Fibroblast of lung (primary cell): Measurements from ENCODE around the gene PKD1. TPM values are rescaled to one million over a fixed set of nuclear protein-coding genes. Genes with fewer than 3 reads are reported as not detected.

Source experiments
- DNase-seq, 2 donors: peaks; one replicate each; pipeline versions ENCODE4 v3.0.0 to v3.0.0-alpha.2; 2010; ENCODE audit warnings: low read depth in 2 of 2
- H2AFZ ChIP-seq: 2 replicates; pipeline ENCODE4 v1.5.1; 2012; ENCODE audit warnings: low read length, control low read depth, inconsistent platforms
- H3K27ac ChIP-seq: 2 replicates; pipeline ENCODE4 v1.5.1; 2011; ENCODE audit warnings: low read length, control low read depth; ENCODE audit not compliant: insufficient read depth
- H3K27me3 ChIP-seq: 2 replicates; pipeline ENCODE4 v1.5.1; 2011; ENCODE audit warnings: mild to moderate bottlenecking, low read length; ENCODE audit not compliant: control insufficient read depth, insufficient read depth
- H3K36me3 ChIP-seq: 2 replicates; pipeline ENCODE4 v1.5.1; 2011; ENCODE audit warnings: low read length; ENCODE audit not compliant: control insufficient read depth, insufficient read depth
- H3K4me1 ChIP-seq: 2 replicates; pipeline ENCODE4 v1.5.1; 2011; ENCODE audit warnings: low read length; ENCODE audit not compliant: control insufficient read depth, insufficient read depth; ENCODE audit errors: extremely low read depth
- H3K4me2 ChIP-seq: 2 replicates; pipeline ENCODE4 v1.5.1; 2011; ENCODE audit warnings: low read length, control low read depth; ENCODE audit not compliant: insufficient read depth; ENCODE audit errors: extremely low read depth
- H3K4me3 ChIP-seq, 4 experiments: fragments of 200-600 bp in 1 of 4; sonication (generic) in 1 of 4; replicated peaks in 1 of 4; 2 replicates each; pipeline ENCODE4 v1.5.1; 2011 to 2016; ENCODE audit warnings: low read length in 4 of 4, low read depth in 3 of 4, mild to moderate bottlenecking in 3 of 4, control low read depth in 2 of 4, inconsistent platforms in 1 of 4, mixed read lengths in 1 of 4; ENCODE audit not compliant: insufficient read depth in 1 of 4; ENCODE audit errors: control extremely low read depth in 1 of 4
- H3K79me2 ChIP-seq: 2 replicates; pipeline ENCODE4 v1.5.1; 2012; ENCODE audit warnings: mild to moderate bottlenecking, low read length, inconsistent platforms; ENCODE audit not compliant: control insufficient read depth, insufficient read depth
- H3K9ac ChIP-seq: 2 replicates; pipeline ENCODE4 v1.5.1; 2011; ENCODE audit warnings: mild to moderate bottlenecking, low read length, control low read depth; ENCODE audit not compliant: insufficient read depth
- H3K9me3 ChIP-seq: 2 replicates; pipeline ENCODE4 v1.5.1; 2012; ENCODE audit warnings: low read depth, low read length; ENCODE audit not compliant: control insufficient read depth, insufficient read depth
- H4K20me1 ChIP-seq: 2 replicates; pipeline ENCODE4 v1.5.1; 2011; ENCODE audit warnings: low read length; ENCODE audit not compliant: control insufficient read depth, insufficient read depth; ENCODE audit errors: extremely low read depth
- CTCF ChIP-seq, 2 donors: IDR thresholded peaks in 1 of 2; conservative IDR thresholded peaks in 1 of 2; 1 replicate in 1 of 2; 2 replicates in 1 of 2; pipeline ENCODE4 v1.5.1; 2011 to 2012; ENCODE audit warnings: low read length in 2 of 2, control low read depth in 1 of 2, inconsistent platforms in 1 of 2, low read depth in 1 of 2, mild to moderate bottlenecking in 1 of 2
- EZH2 ChIP-seq: IDR thresholded peaks from 2 replicates; pipeline ENCODE4 v1.5.1; 2012; ENCODE audit warnings: low read length, control low read depth, mild to moderate bottlenecking; ENCODE audit errors: missing control alignments
- polyA plus RNA-seq, 2 donors: library from polyadenylated mRNA; depleted of rRNA in 1 of 2; stranded (reverse) in 1 of 2; unstranded in 1 of 2; fragments of >200 nt; gene quantifications; 2 replicates each; pipeline ENCODE4 v1.2.1, GENCODE V29; 2011 to 2012; ENCODE audit warnings: missing spikeins in 1 of 2
- total RNA-seq: library from RNA; depleted of rRNA; stranded (reverse); fragments of >200 nt; gene quantifications from 2 replicates; pipeline ENCODE4 v1.2.1, GENCODE V29; 2014

The PKD1 gene
- total and polyA plus RNA-seq, 2 donors (not counting 1 experiment from before 2014, with no cell fraction given) = 16.3 to 199 TPM

GRCh38 chr16:2062801-2063200 lies 72.9 kb downstream of the PKD1 start:
- Histone ChIP-seq H3K27me3 (no peaks in the 10 kb centered on the region), H3K4me3 (no peak overlapping the region), H3K9ac (no peak overlapping the region), H3K79me2 (no peaks in the 10 kb centered on the region), H3K4me2 (no peak overlapping the region), H4K20me1 (no peaks in the 10 kb centered on the region), H3K4me1 (no peaks in the 10 kb centered on the region), H3K27ac (no peak overlapping the region), H3K36me3 (peaks cover 38% of the 10 kb centered on the region), H2AFZ (no peak overlapping the region), H3K9me3 (no peaks in the 10 kb centered on the region)
- TF ChIP-seq EZH2 (no peak), CTCF (conservative IDR thresholded peaks at IDR 0.05 in 1 of 2, IDR thresholded peaks at IDR 0.05 in 1 of 2; ENCODE audit: low read depth in 1 of 2, low read length in 2 of 2) (no peak)
- no peak for DNase-seq

GRCh38 chr16:2061526-2061925 lies 74.2 kb downstream of the PKD1 start:
- Histone ChIP-seq H3K9me3 (no peaks in the 10 kb centered on the region), H2AFZ (no peak overlapping the region), H3K36me3 (peaks cover 46% of the 10 kb centered on the region), H3K9ac (no peak overlapping the region), H3K27ac (no peak overlapping the region), H3K27me3 (no peaks in the 10 kb centered on the region), H3K4me2 (no peak overlapping the region), H3K4me3 (no peak overlapping the region), H4K20me1 (no peaks in the 10 kb centered on the region), H3K4me1 (no peaks in the 10 kb centered on the region), H3K79me2 (no peaks in the 10 kb centered on the region)
- no peak for DNase-seq
- TF ChIP-seq EZH2 (no peak), CTCF (conservative IDR thresholded peaks at IDR 0.05 in 1 of 2, IDR thresholded peaks at IDR 0.05 in 1 of 2; ENCODE audit: low read depth in 1 of 2, low read length in 2 of 2) (no peak)

GRCh38 chr16:2061023-2061422 lies 74.7 kb downstream of the PKD1 start:
- Histone ChIP-seq H3K36me3 (peaks cover 42% of the 10 kb centered on the region), H3K9me3 (no peaks in the 10 kb centered on the region)
- no peak for TF ChIP-seq CTCF (conservative IDR thresholded peaks at IDR 0.05 in 1 of 2, IDR thresholded peaks at IDR 0.05 in 1 of 2; ENCODE audit: low read depth in 1 of 2, low read length in 2 of 2)
- TF ChIP-seq EZH2 = no peak

More at GRCh38 chr16:2061023-2061422, 74.7 kb downstream of the PKD1 start:
- H4K20me1 ChIP-seq = no peaks in the 10 kb centered on the region
- H3K4me3 ChIP-seq = no peak overlapping the region
- H2AFZ ChIP-seq = no peak overlapping the region
- no peaks in the 10 kb centered on the region for H3K4me1 ChIP-seq
- no peak overlapping the region for H3K4me2 ChIP-seq
- no peak overlapping the region for H3K27ac ChIP-seq
- H3K27me3 ChIP-seq = no peaks in the 10 kb centered on the region
- DNase-seq = no peak
- H3K9ac ChIP-seq = no peak overlapping the region
- no peaks in the 10 kb centered on the region for H3K79me2 ChIP-seq
